Stomach (tissue), 9 donors: ENCODE data around the gene KRTAP5-4. TPM values are rescaled to one million over a fixed set of nuclear protein-coding genes. Genes with fewer than 3 reads are reported as not detected.

Source experiments
- DNase-seq, 2 donors: peaks; one replicate each; pipeline versions ENCODE4 v3.0.0 to v3.0.0-alpha.2; 2013 to 2019
- H3K27ac ChIP-seq, 5 donors: fragments of 200-600 bp in 4 of 5; sonication (generic) in 4 of 5; one replicate each; pipeline ENCODE4 v1.5.1; 2013 to 2019; ENCODE audit warnings: mild to moderate bottlenecking in 1 of 5, moderate library complexity in 1 of 5
- H3K27me3 ChIP-seq, 3 donors: fragments of 200-600 bp; sonication (generic); one replicate each; pipeline ENCODE4 v1.5.1; 2017 to 2019; ENCODE audit warnings: mixed run types in 1 of 3
- H3K36me3 ChIP-seq, 4 donors: fragments of 200-600 bp; sonication (generic); 1 replicate in 3 of 4; 2 replicates in 1 of 4; pipeline ENCODE4 v1.5.1; 2016 to 2019
- H3K4me1 ChIP-seq, 4 donors: fragments of 200-600 bp; sonication (generic); one replicate each; pipeline ENCODE4 v1.5.1; 2016 to 2019
- H3K4me3 ChIP-seq, 4 donors: fragments of 200-600 bp; sonication (generic) in 3 of 4; one replicate each; pipeline ENCODE4 v1.5.1; 2016 to 2019; ENCODE audit warnings: mild to moderate bottlenecking in 1 of 4
- H3K9me3 ChIP-seq, 4 donors: fragments of 200-600 bp; sonication (generic); one replicate each; pipeline ENCODE4 v1.5.1; 2016 to 2019
- CTCF ChIP-seq, 7 experiments: fragments of 450-650 bp in 4 of 7; fragments of 200-600 bp in 3 of 7; sonication (generic) in 3 of 7; IDR thresholded peaks; one replicate each; pipeline ENCODE4 v1.5.1; 2016 to 2019; ENCODE audit warnings: antibody characterized with exemption in 7 of 7, control low read depth in 2 of 7, mild to moderate bottlenecking in 1 of 7
- EP300 ChIP-seq: sonication (generic); formaldehyde crosslinking; IDR thresholded peaks from one replicate; pipeline ENCODE4 v1.6.1; 2017; ENCODE audit warnings: antibody characterized with exemption
- POLR2A ChIP-seq, 4 donors: fragments of 450-650 bp; IDR thresholded peaks; one replicate each; pipeline ENCODE4 v1.6.1; 2016; ENCODE audit warnings: antibody characterized with exemption in 4 of 4, control low read depth in 2 of 4, mild to moderate bottlenecking in 1 of 4, moderate library complexity in 1 of 4
- POLR2AphosphoS5 ChIP-seq, 3 donors: sonication (generic); formaldehyde crosslinking; IDR thresholded peaks; one replicate each; pipeline ENCODE4 v1.6.1; 2016; ENCODE audit warnings: antibody characterized with exemption in 3 of 3
- WGBS, 5 donors: extraction: QIAGEN DNeasy Blood & Tissue Kit in 3 of 5; methylation state at CpG; one replicate each; pipeline versions ENCODE4 v1.1.5 to v1.1.7; 2013 to 2018; 5-methylcytosine and 5-hydroxymethylcytosine counted together
- intact Hi-C: fragments of 100-400 bp; cut with DNase I; formaldehyde crosslinking; loops from one replicate; pipeline ENCODE4 v1.15.1; 2023; ENCODE audit warnings: low total_unique reads
- polyA plus RNA-seq, 3 donors: library from polyadenylated mRNA; stranded (reverse); fragments of 200-250 nt; gene quantifications; one replicate each; pipeline ENCODE4 v1.2.3, GENCODE V29; 2013
- total RNA-seq, 5 donors: library from RNA; depleted of rRNA; stranded (reverse); fragments of >200 nt; gene quantifications; one replicate each; pipeline versions ENCODE4 v1.1.0 to v1.2.3, GENCODE V29; 2014 to 2016
- donor health status: healthy with polysubstance abuse.
- donor health status: Bipolar disorder and iron deficiency.
- donor health status: healthy.

Gene KRTAP5-4
- total and polyA plus RNA-seq, 8 donors, result not detected

DNA sequence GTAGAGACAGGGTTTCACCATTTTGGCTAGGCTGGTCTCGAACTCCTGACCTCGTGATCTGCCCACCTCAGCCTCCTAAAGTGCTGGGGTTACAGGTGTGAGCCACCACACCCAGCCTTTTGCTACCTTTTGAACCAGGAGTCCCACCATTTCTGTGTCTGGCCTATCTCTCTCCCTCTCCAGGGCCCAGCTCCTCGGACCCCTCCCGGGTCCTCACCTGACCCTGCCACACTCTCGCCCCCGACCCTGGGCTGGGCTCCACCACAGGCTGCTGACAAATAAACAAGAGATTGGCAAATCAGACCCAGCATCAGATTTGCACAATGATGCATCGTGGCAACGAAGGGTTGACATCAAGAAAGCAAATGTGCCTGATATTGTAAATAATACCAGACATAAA, 16.4 kb upstream of the KRTAP5-4 start:
- Histone ChIP-seq H3K4me1 (peaks cover 0 to 15% (median 10%) of the 10 kb centered on the region in 4 donors), H3K4me3 (no peak overlapping the region), H3K36me3 (no peaks in the 10 kb centered on the region), H3K27ac (no peak overlapping the region), H3K9me3 (no peaks in the 10 kb centered on the region), H3K27me3 (peaks cover 0 to 85% (median 30%) of the 10 kb centered on the region in 3 donors)
- TF ChIP-seq EP300 (no peak), POLR2A (IDR thresholded peaks at IDR 0.05) (no peak), POLR2AphosphoS5 (IDR thresholded peaks at IDR 0.05) (no peak), CTCF (IDR thresholded peaks at IDR 0.05) (no peak)
- WGBS, 5 donors, result 51 to 80% (median 67%) methylated on average over 8 of the region's 8 CpGs
- no peak for DNase-seq
- intact Hi-C loops, result no loop called here

- Histone ChIP-seq H3K36me3 (no peaks in the 10 kb centered on the region), H3K4me3 (no peak overlapping the region), H3K9me3 (no peaks in the 10 kb centered on the region), H3K27me3 (peaks cover 0 to 82% (median 29%) of the 10 kb centered on the region in 3 donors), H3K4me1 (peaks cover 0 to 15% (median 10%) of the 10 kb centered on the region in 4 donors), H3K27ac (no peak overlapping the region)
- intact Hi-C loops, result no loop called here
- DNase-seq, result no peak
- WGBS, 5 donors, result 91 to 98% (median 93%) methylated on average over 2 of the region's 2 CpGs
- TF ChIP-seq POLR2A (IDR thresholded peaks at IDR 0.05) (no peak), EP300 (no peak), POLR2AphosphoS5 (IDR thresholded peaks at IDR 0.05) (no peak), CTCF (IDR thresholded peaks at IDR 0.05) (no peak)
Observed at GRCh38 chr11:1637628-1638027, 15.7 kb upstream of the KRTAP5-4 start.

GRCh38 chr11:1636291-1636950, 14.5 kb upstream of the KRTAP5-4 start:
- no peak for TF ChIP-seq POLR2A (IDR thresholded peaks at IDR 0.05)
- Histone ChIP-seq H3K27ac (no peak overlapping the region), H3K4me1 (peaks cover 0 to 15% (median 10%) of the 10 kb centered on the region in 4 donors), H3K4me3 (no peak overlapping the region), H3K9me3 (no peaks in the 10 kb centered on the region), H3K27me3 (peaks cover 0 to 88% (median 33%) of the 10 kb centered on the region in 3 donors), H3K36me3 (no peaks in the 10 kb centered on the region)
- intact Hi-C loops, result no loop called here
- 79 to 88% (median 85%) methylated on average over 19 of the region's 19 CpGs for WGBS, 5 donors
- no peak for DNase-seq

- no peak for DNase-seq
- Histone ChIP-seq H3K4me3 (no peak overlapping the region), H3K4me1 (peaks cover 0 to 8% (median 3%) of the 10 kb centered on the region in 4 donors), H3K36me3 (no peaks in the 10 kb centered on the region), H3K27me3 (peaks cover 0 to 88% (median 35%) of the 10 kb centered on the region in 3 donors), H3K9me3 (no peaks in the 10 kb centered on the region), H3K27ac (no peak overlapping the region)
- TF ChIP-seq POLR2A (IDR thresholded peaks at IDR 0.05), result no peak
- TF ChIP-seq CTCF (IDR thresholded peaks at IDR 0.05), result no peak
- intact Hi-C loops, result no loop called here
- 80 to 91% (median 88%) methylated on average over 7 to 10 of the region's 10 CpGs for WGBS, 5 donors
Observed at GRCh38 chr11:1633864-1634263, 11.9 kb upstream of the KRTAP5-4 start.

DNA sequence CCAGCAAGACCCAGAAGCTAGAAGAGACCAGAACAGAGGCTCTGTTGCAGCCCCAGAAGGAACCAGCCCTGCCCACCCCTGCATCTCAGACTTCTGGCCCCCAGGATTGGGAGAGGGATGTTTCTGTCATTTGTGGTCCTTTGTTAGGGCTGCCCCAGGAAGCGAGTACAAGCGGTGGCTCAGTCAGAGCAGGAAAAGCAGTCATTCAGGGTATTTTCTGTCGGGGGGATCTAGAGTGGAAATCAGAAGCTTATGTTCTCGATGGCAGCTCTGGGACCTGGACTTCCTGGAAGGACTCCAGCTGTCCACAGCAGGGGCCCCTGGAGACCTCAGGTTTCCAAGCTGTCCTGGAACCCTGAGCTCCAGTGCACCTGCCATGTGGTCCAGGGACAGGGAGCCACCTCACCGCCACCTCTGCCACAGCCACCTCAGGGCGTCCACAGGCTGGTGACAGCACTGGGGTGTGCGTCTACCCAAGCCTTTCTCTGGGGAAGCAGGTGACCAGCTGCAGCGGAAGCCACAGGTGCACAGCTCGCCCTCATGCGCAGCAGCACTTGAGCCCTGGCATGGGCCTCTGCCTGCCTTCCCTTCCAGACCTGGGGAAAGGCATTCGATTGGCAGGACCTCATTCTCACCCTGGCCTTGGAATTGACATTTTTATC, 10.2 kb upstream of the KRTAP5-4 start:
- Histone ChIP-seq H3K27me3 (peaks cover 0 to 92% (median 37%) of the 10 kb centered on the region in 3 donors), H3K4me3 (no peak overlapping the region), H3K36me3 (no peaks in the 10 kb centered on the region), H3K4me1 (peaks cover 0 to 9% (median 3%) of the 10 kb centered on the region in 4 donors), H3K27ac (no peak overlapping the region), H3K9me3 (no peaks in the 10 kb centered on the region)
- no peak for TF ChIP-seq EP300
- TF ChIP-seq CTCF (IDR thresholded peaks at IDR 0.05), result no peak
- TF ChIP-seq POLR2A (IDR thresholded peaks at IDR 0.05), result no peak
- TF ChIP-seq POLR2AphosphoS5 (IDR thresholded peaks at IDR 0.05), result no peak
- no peak for DNase-seq
- intact Hi-C loops, result no loop called here
- 58 to 64% (median 60%) methylated on average over 10 to 11 of the region's 11 CpGs for WGBS, 5 donors
